HT1080 (cell line): ENCODE results near the gene RAB7A. TPM values are rescaled to one million over a fixed set of nuclear protein-coding genes. Genes with fewer than 3 reads are reported as not detected.
"Not testable (repeated sequence)": the region's sequence is repeated elsewhere in the genome, so short reads cannot be mapped to it uniquely, and the experiment has no call there.

Source experiments
- DNase-seq: peaks from one replicate; pipeline ENCODE4 v3.0.0-alpha.2; 2015; ENCODE audit warnings: low read depth
- total RNA-seq: library from RNA; depleted of rRNA; stranded (reverse); fragments of >200 nt; shearing (Covaris generic); gene quantifications from 2 replicates; pipeline ENCODE4 v1.2.3, GENCODE V29; 2014

RAB7A gene
- total RNA-seq, 1 experiment from 2014 or later: 196 TPM

DNA sequence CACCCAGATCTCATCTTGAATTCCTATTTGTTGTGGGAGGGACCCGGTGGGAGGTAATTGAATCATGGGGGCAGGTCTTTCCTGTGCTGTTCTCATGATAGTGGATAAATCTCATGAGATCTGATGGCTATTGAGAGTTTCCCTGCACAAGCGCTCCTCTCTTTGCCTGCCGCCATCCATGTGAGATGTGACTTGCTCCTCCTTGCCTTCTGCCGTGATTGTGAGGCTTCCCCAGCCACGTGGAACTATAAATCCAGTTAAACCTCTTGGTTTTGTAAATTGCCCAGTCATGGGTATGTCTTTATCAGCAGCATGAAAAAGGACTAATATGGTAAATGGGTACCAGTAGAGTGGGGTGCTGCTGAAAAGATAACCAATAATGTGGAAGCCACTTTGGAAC lies 23.6 kb downstream of the RAB7A start:
- not testable (repeated sequence) for DNase-seq

DNA sequence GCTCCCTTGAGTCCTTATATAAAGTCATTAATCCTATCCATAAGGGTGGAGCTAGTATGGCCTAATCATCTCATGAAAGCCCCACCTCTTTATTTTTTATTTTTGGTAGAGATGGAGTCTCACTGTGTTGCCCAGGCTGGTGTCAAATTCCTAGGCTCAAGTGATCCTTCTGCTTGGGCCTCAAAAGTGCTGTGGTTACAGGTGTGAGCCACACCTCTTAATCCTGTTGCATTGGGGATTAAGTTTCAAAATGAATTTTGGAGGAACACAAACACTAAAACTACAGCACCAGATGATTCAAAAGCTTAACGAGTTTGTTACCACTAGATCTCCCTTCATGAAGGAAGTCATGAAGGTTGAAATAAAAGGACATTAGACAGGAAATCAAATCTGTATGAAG lies 27.7 kb downstream of the RAB7A start:
- DNase-seq: no peak

DNA sequence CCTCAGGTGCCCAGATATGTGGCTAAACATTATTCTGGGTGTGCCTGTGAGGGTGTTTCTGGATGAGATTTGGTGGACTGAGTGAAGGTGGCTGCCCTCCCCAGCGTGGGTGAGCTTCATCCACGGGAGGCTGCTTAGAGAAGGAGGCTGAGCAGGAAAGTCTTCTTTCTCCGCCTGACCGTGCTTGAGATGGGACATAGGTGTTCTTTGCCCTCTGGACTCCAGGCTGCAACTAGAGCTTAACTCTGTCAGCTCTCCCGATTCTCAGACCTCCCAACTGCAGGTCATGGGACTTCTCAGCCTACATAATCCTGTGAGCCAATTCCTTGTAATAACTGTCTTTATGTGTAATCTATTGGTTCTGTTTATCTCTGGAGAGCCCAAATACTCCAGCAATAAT lies 34.1 kb downstream of the RAB7A start:
- no peak for DNase-seq

DNA sequence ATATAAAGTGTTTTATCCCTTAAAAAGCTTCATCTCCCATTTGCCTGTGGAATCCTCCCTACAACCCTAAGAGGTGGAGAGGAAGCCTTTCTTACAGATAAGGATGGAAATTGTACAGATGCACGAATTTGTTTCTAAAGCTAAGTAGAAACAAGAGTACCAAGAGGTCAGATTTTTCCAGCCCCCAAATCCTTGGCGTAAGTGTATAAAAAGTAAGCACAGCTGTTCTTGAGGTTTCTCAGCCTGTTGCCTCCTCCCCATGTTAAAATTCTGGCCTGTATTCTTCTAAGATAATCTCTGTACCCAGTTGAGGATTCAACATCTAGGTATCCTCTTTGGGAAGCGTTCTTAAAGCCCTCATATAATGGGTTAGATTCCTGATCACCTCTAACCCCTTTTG lies 34.9 kb downstream of the RAB7A start:
- no peak for DNase-seq

DNA sequence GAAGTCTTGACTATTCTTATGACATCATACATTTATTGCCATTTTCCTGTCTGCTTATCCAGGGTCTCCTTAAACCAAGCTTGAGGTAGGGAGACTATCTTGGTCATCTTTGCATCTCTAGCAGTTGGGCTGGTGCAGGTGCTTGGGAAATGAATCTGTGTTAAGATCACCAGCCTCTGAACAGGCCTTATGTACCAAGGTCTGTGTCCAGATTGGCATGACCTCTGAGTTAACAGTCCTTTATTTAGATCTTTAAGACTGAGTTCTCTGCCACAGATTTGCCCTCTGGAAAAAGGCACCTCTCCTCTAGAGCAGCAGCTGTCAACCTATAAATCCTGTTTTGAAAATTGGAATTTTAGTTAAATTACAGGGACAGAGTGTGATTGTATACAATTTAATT lies 35.4 kb downstream of the RAB7A start:
- no peak for DNase-seq

DNA sequence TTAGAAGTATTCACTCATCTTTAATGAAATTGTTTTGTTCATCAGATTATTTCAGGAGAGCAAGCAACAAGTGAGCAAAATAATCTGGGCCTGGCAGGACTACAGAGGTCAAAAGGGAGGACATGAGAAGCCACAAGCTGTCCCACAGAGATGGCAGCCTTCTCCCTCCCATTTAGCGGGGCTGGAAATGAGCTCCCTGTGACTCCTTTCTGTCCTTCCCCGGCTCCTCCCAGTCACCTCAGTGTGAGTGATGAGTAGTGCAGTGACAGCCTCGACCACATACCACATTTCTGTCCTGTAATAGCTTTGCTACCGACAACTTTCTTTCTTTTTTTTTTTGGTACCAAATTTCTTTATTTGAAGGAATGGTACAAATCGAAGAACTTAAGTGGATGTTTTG lies 38.0 kb downstream of the RAB7A start:
- DNase-seq: peak; percentile 18

DNA sequence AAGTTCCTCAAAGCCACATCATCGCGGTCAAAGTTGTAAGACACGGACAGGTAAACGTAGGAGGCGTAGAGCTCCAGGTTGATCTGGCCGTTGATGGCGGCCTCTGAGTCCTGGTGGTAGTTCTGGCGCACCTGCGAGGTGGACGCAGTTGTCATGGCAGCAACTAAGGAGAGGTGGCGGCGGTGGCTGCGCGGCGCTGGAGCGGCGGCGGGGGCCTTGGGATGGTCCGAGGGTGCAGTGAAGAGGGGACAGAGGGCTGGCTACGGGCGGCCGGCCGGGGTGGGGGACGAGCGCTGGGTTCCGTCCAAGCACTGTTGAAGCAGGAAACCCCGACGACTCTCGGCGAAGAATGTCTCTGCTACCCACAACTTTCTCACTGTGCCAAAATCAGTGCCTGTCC lies 38.9 kb downstream of the RAB7A start:
- DNase-seq: no peak

DNA sequence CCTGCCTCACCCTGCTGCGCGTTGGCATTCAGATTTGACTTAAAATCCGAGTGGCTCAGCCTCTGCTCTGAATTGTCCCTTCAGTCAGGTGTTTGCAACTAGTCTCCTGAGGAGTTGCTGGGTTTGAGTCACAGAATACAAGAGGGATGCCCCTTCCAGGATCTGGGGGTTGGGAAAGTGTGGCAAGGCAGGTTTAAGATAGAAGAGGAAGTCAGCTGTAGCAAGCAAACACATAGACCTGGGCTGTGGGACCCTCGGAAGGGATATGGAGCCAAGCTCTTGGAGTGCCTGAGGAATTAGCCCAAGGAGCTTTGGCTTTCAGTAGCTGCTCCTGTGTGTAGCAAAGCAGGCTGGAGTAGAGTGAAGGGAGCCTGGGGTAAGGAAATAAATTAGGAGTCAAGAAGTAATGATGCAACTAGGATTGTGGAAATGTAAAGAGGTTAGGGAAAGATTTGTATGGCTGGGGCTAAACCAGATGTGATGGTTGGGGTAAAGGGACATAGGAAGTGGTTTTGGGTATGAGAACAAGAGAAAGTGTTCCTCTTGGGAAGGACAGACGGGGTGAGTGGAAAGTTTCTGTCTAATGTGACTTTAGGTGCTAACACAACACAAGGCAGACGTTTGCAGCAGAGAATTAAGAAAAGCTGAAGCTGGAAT lies 41.2 kb downstream of the RAB7A start:
- DNase-seq: no peak

DNA sequence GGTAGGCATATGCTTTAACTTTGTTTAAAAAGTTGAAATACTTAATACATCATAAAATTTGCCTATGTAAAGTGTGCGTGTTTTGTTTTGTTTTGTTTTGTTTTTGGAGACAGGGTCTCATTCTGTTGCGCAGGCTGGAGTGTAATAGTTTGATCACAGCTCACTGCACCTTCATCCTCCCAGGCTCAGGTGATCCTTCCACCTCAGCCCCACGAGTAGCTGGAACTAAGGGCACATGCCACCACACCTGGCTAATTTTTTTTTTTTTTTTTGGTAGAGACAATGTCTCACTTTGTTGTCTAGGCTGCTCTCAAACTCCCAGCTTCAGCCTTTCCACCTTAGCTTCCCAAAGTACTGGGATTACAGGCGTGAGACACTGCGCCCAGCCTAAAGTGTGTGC lies 42.5 kb downstream of the RAB7A start:
- DNase-seq: no peak

DNA sequence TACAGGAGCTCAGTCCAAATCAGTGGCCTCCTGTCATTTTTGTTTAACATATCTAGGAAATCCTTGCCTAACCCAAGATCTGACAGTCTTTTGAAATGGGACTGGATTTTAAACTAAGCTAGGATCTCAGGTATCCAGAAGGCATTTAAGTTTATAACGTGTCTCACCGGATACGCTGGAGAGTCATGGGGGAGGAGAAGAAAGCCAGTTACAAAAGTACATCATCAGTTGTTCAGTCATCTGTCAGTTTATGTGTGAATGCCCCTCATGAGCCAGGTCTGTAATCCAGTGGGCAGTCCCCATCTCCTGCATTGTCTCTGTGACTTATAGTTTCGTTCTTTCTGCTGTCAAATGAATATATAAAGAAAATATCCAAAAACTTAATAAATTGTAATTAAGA lies 44.4 kb downstream of the RAB7A start:
- no peak for DNase-seq

DNA sequence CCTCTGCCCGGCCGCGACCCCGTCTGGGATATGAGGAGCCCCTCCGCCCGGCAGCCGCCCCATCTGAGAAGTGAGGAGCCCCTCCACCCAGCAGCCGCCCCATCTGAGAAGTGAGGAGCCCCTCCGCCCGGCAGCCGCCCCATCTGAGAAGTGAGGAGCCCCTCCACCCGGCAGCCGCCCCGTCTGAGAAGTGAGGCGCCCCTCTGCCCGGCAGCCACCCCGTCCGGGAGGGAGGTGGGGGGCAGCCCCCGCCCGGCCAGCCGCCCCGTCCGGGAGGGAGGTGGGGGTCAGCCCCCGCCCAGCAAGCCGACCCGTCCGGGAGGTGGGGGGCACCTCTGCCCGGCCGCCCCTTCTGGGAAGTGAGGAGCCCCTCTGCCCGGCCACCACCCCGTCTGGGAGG lies 47.2 kb downstream of the RAB7A start:
- not testable (repeated sequence) for DNase-seq

DNA sequence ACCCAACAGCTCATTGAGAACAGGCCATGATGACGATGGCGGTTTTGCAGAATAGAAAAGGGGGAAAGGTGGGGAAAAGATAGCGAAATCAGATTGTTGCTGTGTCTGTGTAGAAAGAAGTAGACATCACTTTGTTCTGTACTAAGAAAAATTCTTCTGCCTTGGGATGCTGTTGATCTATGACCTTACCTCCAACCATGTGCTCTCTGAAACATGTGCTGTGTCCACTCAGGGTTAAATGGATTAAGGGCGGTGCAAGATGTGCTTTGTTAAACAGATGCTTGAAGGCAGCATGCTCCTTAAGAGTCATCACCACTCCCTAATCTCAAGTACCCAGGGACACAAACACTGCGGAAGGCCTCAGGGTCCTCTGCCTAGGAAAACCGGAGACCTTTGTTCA lies 47.6 kb downstream of the RAB7A start:
- DNase-seq: not testable (repeated sequence)

DNA sequence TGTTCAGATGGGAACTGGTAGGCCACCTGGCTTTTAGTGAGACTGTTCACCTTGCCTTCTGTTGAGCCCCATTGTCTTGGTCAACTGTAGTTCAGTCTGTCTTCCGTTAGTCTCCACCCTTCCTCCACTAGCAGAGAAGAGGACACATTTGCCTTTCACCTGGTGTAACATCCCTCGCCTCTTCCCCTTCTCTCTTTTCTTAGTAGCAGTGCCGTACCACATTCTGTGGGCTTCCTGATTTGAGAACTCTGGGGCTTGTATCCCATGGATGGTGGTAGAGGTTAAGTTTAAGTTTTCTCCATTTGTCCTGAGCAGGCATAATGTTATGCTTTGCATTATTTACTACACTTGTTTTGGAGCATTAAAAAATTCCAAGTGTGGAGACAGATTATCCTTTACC lies 49.3 kb downstream of the RAB7A start:
- no peak for DNase-seq

DNA sequence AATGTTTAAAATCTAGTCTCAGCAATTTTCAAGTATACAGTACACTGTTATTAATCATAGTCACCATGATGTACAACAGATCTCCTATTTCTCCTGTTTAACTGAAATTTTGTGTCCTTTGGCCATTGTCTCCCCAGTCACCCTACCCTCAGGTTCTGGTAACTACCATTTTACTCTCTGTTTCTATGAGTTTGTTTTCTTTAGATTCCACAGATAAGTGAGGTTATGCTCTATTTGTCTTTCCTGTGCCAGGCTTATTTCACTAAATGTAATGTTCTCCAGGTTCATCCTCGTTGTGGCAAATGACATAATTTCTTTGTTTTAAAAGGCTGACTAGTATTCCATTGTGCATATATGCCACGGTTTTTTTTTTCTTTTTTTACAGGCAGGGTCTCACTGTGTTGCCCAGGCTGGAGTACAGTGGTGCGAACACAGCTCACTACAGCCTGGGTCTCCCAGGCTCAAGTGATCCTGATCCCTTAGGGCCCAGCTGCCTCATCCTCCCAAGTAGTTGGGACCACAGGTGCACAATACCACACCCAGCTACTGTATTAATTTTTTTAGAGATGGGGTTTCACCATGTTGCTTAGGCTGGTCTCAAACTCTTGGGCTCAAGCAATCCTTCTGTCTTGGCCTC lies 50.0 kb downstream of the RAB7A start:
- no peak for DNase-seq

DNA sequence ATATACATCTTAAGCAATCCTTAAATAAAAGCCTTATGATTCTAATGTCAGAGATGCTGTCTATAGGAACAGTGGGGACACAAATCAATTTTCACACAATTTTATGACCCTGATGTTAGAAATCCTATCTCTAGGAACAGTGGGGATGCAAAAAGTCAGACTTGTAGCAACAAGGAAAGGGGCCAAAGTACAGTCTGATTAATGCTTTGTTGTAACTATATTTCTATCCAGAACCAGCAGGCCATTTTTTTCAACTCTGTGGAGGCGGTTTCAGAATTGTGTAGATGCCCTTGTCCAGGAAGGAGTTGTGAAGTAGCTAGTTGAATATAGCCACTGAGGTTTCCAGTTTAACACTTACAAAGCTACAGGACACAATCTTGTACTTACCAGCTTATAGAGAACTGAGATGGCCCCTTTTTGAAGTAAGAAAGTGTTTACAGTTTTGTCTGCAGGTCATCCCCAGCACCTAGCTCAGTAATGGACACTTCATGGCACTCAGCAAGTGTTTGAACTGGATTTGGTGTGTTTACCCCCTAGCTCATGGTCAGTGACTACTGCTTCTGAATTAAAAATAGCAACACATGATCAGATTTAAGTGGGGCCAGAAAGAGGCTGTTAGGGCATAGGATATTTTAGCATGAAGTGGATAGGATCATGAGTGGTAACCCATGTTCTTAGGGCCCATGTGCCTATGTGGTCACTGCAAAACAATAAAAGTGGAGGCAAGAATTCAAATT lies 54.3 kb downstream of the RAB7A start:
- no peak for DNase-seq

DNA sequence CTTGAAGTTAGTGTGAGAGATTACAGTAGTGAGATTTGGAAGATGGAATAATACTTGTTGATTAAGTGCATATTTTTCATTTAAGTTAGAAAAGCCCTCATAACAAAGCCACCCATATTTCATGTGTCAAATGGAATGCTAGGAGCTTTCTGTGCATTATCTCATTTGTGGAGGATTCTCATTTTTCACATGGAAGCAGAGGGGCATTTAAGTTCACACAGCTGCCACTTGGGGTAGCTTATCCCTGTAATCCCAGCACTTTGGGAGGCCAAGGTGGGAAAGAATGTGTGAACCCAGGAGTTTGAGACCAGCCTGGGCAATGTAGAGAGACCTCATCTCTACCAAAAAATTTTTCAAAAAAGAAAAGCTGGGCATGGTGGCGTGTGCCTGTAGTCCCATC lies 55.2 kb downstream of the RAB7A start:
- no peak for DNase-seq

DNA sequence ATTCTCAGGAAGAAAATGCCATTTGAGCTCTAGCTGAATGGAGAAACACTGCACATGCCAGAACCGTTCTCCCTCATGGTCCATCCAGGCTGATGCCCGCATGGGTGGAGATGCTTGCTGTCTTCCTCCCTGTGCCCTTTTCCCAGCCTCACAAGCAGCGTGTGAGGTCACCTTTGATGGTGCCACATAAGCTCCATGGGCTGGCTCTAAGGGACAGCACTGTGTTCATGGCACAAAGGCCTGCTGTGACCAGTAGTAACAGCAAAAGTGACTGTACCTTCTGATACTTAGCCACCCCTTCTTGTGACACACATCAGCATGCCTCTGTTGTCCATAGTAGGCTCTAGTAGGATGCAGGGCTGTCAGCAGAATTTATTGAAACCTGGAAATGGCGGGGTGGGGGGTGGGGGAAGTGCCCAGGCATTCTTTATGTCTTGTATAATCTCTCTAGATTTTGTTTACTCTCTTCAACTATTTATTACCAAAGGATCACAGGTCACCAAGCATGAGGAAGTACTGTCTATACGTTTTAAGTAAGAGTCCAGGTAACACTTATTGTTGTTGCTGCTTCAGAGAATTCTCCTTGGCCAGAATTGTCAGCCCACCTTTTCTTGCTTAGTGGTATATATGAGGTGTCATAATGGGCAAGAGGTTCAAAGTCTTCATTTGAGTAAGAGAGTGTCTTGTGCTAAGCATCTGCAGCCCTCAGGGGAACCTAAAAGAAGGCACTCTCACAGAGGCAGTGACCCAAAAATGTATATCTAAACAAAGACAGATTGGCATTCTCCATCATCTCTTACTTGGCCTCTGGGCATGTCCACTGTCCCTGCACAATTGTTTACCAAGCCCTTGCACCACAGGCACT lies 56.5 kb downstream of the RAB7A start:
- no peak for DNase-seq

DNA sequence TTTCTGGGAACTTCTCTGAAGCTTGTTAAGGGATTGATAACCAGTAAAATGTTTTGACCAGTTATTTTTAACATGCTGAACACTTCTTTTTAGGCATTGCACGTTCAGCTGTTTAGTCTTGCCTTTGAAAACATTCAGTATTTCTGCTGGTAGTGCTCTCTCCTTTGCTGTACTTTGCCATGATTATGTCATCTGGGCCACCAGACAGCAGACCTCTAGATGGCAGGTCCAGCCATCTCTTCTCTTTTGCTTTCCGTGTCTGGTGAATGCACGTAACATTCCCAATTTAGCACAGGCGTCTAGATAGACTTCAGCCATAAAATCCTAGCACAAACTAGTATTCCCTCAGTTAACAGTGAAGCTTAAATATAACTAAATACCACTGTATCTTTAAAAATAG lies 57.8 kb downstream of the RAB7A start:
- no peak for DNase-seq

DNA sequence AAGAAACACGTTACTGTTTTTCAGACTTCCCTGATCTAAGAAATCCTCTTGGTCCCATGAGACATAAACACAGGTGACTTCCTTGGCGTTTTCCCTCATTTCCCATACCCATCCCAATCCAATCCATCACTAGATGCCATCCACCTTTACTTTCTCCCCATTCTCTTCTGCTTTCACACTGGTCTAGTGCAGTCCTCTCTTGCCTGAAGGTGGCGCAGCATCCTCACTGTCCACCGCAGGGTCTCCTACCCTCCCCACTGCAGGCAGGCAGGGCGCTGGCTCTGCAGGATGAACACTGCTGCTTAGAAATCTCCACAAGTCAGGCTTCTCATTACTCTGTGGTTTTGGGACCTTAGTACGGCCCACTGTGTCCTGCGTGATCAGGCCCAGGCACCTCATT lies 58.2 kb downstream of the RAB7A start:
- DNase-seq: no peak

DNA sequence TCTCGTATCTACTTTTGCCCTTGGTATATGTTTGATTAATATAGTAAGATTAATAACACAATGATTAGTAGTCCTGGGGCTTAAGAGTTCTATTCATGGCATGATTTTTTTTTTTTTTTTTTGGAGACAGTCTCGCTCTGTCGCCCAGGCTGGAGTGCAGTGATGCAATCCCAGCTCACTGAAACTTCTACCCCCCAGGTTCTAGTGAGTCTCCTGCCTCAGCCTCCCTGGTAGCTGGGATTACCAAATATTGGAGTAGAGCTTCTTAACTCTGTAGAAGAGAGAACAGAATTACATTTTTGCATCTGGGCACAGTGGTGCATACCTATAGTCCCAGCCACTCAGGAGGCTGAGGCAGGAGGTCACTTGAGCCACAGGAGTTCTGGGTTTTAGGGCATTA lies 58.9 kb downstream of the RAB7A start:
- DNase-seq: no peak

DNA sequence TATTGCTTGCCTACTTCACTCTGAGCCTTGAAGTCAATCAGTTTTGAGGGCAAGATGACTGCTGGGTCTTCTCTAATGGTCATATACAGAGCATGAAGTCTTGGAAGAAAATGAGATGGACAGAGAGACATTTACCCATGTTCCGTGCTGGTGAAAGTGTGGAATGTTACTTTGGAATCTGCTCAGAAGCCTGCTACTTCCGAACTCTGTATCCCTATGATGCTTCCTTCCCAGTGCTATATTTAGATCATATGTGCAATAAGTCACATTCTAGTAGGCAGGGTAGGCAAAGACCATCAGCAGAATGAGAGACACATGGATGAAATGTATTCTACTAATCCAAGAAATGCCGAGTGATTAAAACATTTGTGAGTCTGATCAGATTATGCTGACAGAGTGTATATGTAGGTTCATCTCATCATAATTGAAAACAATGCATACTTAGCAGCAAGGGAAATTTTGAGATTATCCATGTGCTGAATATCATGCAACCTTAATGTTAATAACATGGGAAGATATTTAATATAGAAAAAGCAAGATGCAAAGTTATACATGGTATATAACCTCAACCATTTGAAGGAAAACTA lies 60.5 kb downstream of the RAB7A start:
- DNase-seq: no peak
